ENCODE measurements around the gene ADIPOR2.

- peak in 1 of 4 donors; percentile 25 for TF ChIP-seq POLR2A (IDR thresholded peaks at IDR 0.05)
- TF ChIP-seq CTCF (IDR thresholded peaks at IDR 0.05) = peak in 5 of 7 experiments; percentile 75 to 99 (median 97)
- TF ChIP-seq POLR2AphosphoS5 (IDR thresholded peaks at IDR 0.05) = peak; percentile 60 to 91 (median 90)
These were observed 105.1 kb downstream of the ADIPOR2 start for GRCh38 chr12:1795785-1796514.

All from stomach (tissue), 4 donors.